Hematopoietic multipotent progenitor cell treated with erythropoietin and hydrocortisone succinate and interleukin-3 and kit ligand, for 6 days (in vitro differentiated cells): Measurements from ENCODE around the gene GINS2.

Experiments used
- DNase-seq: peaks from one replicate; pipeline ENCODE4 v3.0.0-alpha.2; 2015

Gene GINS2

DNA sequence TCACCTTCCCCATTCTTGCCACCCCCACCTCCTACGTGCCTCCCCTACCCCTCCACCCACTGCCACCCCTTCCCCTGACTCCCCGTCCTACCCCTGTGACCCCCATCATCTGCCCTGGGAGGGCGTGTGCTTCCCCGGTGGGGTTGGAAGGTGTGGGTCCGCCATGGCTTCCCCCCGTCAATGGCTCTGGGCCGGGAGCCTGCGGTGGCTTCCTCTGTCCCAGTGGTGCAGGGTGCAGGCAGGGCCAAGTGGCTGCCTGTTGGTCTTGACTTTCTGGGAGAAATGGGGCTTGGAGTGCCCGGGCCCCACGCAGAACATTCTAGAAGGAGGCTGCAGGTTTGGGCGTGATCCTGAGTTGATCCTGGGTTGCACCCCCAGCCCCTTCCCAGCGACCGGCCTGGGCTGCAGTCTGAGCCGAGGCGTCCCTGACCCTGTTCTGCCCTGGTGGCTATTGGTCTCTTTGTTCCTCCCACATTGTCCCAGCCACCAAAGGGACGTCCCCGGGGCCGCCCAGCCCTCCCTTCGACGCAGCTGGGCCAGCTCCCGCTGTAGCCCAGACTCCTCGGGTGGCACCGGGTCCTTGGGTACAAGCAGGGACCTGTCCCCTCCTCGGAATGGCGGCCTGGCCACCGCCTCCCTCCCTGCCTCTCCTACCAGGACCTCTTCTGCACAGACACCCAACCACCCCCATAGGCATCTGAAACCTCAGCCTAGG is 49.9 kb downstream of the GINS2 start:
- DNase-seq = no peak

DNA sequence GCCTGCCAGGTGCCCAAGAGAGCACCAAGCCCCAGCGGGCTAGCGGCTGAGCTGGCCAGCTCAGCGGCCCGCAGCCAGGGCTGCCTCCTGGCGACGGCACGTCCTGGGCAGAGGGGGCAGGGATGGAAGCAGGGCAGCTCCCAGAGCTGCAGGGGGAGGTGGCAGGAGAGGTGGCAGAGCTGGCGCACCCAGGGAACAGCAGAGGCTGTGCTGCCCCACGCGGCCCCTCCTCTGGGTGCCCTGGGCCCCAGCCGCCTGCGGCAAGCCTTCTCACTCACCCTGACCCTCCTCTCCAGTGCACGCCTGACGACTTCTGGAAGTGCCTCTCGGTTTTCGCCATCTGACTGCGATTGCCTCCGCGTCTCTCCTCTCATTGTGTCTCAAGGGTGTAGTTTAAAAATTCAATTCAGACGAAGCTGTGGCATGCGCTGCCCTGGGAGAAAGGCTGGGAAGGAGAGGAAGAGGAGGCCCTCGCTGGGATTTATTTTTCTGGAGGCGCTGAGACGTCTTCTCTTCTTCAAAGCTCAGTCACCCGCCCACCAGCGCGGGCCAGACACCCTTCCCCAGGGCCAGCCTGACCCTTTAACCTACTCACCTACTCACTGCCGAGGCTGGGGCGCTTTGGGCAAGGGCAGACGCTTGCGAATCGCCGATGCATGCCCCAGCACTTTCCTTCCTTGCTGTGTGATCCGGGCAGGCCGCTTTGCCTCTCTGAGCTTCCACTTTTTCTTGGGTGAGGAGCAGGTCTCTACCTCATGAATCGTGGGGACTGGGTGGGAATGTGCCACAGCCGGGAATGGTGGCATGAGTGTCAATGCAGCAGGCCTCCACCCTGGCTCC is 50.7 kb downstream of the GINS2 start:
- DNase-seq = no peak

GRCh38 chr16:85637061-85637807 is 51.5 kb downstream of the GINS2 start:
- no peak for DNase-seq

GRCh38 chr16:85636234-85636812 is 52.4 kb downstream of the GINS2 start:
- DNase-seq = no peak

- DNase-seq = no peak
These were observed 53.1 kb downstream of the GINS2 start for GRCh38 chr16:85635545-85636140.

DNA sequence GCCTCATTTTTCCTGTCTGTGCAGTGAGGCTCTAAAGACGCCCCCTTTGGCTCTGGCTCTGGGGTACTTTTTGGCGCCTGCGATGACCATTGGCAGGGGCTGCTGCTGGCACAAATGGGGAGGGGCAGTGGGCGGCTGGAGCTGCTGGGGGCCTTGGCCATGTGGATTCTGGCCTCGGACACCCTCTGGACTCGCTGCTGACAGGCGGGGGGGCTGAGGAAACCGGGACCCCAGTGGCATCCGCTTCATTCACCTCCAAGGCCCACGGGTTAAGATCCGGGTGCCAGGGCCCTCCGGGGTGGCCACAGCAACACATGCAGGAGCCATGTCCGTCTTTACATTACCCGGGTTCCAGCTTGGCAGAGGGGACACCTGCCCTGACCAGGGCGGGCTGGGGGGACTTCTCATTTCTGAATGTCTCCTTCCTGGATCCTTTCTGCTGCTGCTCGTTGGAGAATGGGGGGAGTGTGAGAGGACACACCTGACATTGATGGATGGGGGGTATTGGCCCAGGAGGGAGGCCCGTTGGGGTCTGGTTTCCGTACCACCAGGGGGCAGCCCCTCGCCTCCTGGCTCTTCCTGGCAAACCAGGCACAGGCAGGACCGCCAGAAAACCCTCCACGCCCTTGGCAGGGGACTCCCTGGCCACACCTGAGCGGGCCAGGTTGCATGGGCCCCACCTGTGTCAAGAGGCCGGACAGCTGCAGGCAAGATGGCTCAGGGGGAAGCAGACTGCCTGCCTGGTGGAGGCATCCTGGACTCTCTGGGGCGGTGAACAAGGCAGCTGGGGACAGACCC is 53.8 kb downstream of the GINS2 start:
- no peak for DNase-seq

DNA sequence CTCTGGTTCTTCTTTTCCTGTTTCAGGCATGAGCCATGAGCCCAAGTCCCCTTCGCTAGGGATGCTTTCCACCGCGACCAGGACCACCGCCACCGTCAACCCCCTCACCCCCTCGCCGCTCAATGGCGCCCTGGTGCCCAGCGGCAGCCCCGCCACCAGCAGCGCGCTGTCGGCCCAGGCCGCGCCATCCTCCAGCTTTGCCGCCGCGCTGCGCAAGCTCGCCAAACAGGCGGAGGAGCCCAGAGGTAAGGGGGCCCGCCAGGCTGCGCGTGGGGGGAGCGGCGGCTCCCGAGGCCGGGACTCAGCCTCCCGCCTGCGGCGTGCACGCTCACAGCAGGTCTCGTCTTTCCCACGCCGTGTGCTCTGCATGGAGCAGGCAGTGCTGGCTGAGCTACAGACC is 54.9 kb downstream of the GINS2 start:
- no peak for DNase-seq

GRCh38 chr16:85633438-85633743 is 55.4 kb downstream of the GINS2 start:
- DNase-seq = no peak

- no peak for DNase-seq
These were observed 55.9 kb downstream of the GINS2 start for GRCh38 chr16:85632709-85633437.

DNA sequence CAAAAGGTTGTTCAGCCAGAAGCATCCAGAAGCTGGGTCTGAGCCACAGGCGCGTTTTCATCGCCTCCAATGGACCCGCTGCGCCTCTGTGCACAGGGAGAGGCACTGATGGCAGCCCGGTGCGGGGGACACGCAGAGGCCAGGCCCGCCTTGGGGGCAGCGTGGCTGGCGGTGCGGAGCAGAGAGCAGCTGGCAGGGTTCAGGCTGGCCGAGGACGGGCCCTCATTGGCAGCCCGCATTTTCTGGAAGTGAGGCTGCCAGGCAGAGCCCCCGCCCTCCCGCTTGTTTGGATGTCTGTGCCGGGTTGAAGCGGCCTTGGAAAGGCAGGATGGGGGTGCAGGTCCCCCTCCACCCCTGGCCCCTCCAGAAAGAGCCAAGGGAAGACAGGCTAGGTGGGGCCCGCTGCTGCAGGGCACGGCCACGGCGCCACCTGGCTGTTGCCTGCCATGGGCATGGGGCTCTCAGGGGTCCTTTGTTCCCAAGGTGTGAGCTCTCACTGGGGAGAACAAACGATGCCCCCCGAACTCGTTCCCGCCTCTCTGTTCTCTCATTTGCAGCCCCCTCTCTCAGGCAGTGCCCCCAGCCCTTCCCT is 56.9 kb downstream of the GINS2 start:
- DNase-seq = no peak

GRCh38 chr16:85631230-85631629 is 57.5 kb downstream of the GINS2 start:
- DNase-seq = no peak

- no peak for DNase-seq
These were observed 58.9 kb downstream of the GINS2 start for GRCh38 chr16:85629853-85630252.

- no peak for DNase-seq
These were observed 59.4 kb downstream of the GINS2 start for GRCh38 chr16:85629326-85629725.

DNA sequence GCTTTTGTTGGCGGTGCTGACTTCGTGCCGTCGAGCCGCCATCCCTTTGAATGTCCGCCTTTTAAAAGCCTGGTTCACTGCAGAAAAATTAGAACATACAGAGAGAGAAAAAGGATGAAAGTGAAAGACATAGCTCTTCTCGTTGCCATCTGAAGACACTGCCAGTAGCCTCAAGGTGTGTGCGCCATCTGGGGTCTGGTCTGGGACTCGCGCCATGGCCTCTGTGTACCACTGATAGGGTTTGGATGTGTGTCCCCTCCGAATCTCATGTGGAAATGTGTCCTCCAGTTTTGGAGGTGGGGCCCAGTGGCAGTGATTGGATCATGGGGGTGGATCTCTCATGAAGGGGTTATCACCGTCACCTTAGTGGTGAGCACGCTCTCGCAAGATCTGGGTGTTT is 60.1 kb downstream of the GINS2 start:
- peak; percentile 65 for DNase-seq

DNA sequence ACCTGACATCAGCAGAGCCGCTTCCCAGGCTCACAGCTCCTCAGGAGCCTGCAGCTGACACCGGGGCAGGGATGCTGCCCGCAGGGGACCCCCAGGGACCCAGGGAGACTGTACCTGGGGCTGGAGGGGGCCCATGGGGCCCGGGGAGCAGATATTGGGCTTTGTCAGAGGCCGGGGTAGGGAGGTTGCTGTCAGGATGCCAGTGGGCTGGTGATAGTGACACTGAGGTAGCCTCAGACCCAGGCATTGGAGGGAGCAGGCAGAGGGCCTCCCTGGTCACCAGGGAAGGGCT is 60.5 kb downstream of the GINS2 start:
- DNase-seq = no peak

DNA sequence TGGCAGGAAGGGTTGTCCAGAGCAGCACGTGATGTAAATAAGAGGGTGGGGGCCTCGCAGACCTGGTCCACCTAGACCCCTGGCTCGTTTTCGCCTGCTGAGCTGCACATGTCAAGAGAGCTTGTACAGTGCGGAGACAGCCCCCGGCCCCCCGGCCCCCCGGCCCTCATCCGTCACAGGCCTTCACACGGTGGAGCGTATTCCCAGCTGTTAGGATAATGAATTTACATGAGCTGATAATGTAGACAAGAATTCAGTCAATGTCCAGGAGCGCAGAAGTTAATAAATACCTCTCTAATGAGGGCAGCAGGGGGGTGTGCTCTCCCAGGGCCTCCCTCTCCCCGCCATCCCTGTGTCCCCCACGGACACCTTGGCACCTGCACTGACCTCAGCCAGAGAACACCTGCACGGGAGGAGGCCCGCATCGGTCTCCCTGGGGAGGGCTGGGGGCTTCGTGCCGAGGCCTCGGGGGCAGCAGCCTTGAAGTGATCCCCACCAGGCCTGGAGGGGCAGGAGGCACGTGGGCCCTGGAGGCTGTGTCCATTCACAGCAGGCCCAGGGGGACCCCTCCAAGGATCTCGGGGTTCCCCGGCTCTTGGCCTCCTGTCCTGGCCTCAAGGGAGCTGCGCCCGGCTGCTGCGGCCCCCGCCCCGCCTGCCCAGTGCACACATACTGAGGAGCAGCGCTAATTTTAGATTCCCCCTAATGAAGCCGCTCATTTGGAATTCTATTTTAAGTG is 61.1 kb downstream of the GINS2 start:
- DNase-seq = no peak

GRCh38 chr16:85627089-85627488 is 61.7 kb downstream of the GINS2 start:
- no peak for DNase-seq
